Nephron (organoid): ENCODE results near the gene PSORS1C2.

Experiments used
- H3K27ac Mint-ChIP-seq, 3 experiments: 2 replicates each; pipeline ENCODE4 v1.8.0; 2020; ENCODE audit warnings: mixed read lengths in 3 of 3, mild to moderate bottlenecking in 2 of 3, moderate library complexity in 1 of 3
- H3K27me3 Mint-ChIP-seq: 2 replicates; pipeline ENCODE4 v1.8.0; 2021; ENCODE audit warnings: low read depth, mild to moderate bottlenecking, moderate library complexity, mixed read lengths
- H3K36me3 Mint-ChIP-seq: 2 replicates; pipeline ENCODE4 v1.8.0; 2020; ENCODE audit warnings: low read depth, mixed read lengths
- H3K4me1 Mint-ChIP-seq: 2 replicates; pipeline ENCODE4 v1.8.0; 2020; ENCODE audit warnings: mixed read lengths
- H3K4me3 Mint-ChIP-seq, 3 experiments: 2 replicates each; pipeline ENCODE4 v1.8.0; 2020; ENCODE audit warnings: mild to moderate bottlenecking in 3 of 3, mixed read lengths in 3 of 3, moderate library complexity in 2 of 3
- H3K9me3 Mint-ChIP-seq: 2 replicates; pipeline ENCODE4 v1.8.0; 2020; ENCODE audit warnings: mixed read lengths
- TF ChIP-seq, protein P1 (sequence below), 3 experiments: fragments of 200-600 bp; sonication (generic); IDR thresholded peaks; one replicate each; pipeline ENCODE4 v1.5.0; 2021; ENCODE audit warnings: antibody characterized with exemption in 3 of 3; ENCODE audit not compliant: unreplicated experiment in 3 of 3

The PSORS1C2 gene

DNA sequence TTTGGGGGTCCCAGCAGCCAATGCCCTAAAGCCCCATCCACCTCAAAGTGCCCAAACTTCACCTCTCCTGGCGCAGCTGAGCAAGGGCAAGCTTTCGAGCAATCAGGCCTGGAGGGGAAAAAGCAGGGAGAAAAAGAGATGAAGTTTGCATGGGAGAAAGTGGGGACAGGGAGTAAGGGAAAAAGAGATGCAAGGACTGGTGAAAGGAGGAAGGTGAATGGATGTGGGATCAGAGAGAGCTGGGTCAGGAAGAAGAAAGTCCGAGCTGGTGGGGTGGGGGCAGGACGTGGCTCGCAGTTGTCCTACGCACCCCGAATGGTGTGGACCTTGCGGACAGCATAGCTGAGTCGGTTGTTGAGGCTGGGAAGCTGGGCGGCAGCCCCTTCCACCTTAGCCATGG, 6.5 kb upstream of the PSORS1C2 start:
- H3K4me3 Mint-ChIP-seq, result no peak overlapping the region
- no peaks in the 10 kb centered on the region for H3K27me3 Mint-ChIP-seq
- no peak overlapping the region for H3K27ac Mint-ChIP-seq
- H3K4me1 Mint-ChIP-seq, result peaks cover 21% of the 10 kb centered on the region
- no peaks in the 10 kb centered on the region for H3K9me3 Mint-ChIP-seq
- H3K36me3 Mint-ChIP-seq, result peaks cover 16% of the 10 kb centered on the region
- TF ChIP-seq, protein P1, sequence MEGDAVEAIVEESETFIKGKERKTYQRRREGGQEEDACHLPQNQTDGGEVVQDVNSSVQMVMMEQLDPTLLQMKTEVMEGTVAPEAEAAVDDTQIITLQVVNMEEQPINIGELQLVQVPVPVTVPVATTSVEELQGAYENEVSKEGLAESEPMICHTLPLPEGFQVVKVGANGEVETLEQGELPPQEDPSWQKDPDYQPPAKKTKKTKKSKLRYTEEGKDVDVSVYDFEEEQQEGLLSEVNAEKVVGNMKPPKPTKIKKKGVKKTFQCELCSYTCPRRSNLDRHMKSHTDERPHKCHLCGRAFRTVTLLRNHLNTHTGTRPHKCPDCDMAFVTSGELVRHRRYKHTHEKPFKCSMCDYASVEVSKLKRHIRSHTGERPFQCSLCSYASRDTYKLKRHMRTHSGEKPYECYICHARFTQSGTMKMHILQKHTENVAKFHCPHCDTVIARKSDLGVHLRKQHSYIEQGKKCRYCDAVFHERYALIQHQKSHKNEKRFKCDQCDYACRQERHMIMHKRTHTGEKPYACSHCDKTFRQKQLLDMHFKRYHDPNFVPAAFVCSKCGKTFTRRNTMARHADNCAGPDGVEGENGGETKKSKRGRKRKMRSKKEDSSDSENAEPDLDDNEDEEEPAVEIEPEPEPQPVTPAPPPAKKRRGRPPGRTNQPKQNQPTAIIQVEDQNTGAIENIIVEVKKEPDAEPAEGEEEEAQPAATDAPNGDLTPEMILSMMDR (IDR thresholded peaks at IDR 0.05; ENCODE audit: unreplicated experiment in 3 of 3), result no peak

DNA sequence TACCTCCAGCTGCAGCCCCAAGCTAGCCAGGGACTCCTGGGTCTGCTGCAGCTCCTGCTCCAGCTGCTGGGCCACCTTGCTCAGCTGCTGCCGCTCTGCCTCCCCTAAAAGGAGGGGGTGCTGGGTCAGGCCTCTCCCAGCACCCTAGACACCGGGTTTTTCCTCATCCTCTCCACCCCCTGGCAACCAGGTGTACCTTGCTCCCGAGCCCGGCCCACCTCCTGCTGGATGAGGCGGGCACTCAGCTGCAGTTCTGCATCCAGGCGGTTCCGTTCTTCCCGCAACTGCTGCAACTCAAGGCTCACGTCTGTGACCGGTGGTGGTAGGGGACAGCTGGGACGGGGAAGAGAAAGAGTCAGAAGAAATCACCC, 6.1 kb upstream of the PSORS1C2 start:
- TF ChIP-seq, protein P1 (IDR thresholded peaks at IDR 0.05; ENCODE audit: unreplicated experiment in 3 of 3), result no peak
- no peaks in the 10 kb centered on the region for H3K9me3 Mint-ChIP-seq
- H3K4me1 Mint-ChIP-seq, result peaks cover 22% of the 10 kb centered on the region
- peaks cover 3% of the 10 kb centered on the region for H3K27me3 Mint-ChIP-seq
- H3K27ac Mint-ChIP-seq, result no peak overlapping the region
- H3K36me3 Mint-ChIP-seq, result peaks cover 14% of the 10 kb centered on the region
- no peak overlapping the region for H3K4me3 Mint-ChIP-seq

DNA sequence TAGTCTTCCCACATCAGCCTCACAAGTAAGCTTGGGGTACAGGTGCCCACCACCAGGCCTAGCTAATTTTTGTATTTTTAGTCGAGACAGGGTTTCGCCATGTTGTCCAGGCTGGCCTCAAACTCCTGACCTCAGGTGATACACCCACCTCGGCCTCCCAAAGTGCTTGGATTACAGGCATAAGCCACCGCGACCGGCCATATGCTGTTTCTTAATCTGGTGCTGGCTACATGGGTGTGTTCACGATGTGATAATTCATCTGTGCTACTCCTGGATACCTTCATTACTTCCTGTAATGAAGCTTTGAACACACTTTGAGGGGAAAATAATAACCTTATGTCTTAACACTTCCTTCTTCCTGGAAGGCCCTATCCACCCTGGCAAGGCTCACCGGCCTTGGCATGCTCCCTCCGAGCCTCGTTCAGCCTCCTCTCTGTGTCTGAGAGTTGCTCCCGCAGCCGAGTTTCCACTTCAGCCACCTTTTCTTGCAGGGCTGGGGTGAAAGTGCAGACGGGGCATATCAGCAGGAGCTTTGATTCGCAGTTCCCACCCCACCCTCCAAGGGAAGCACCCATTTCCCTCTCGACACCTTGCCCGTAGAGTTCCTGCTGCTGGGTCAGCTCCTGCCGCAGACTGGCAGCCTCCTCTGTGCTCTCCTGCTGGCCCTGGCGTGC, 5.6 kb upstream of the PSORS1C2 start:
- H3K4me3 Mint-ChIP-seq, result no peak overlapping the region
- H3K27me3 Mint-ChIP-seq, result peaks cover 8% of the 10 kb centered on the region
- H3K27ac Mint-ChIP-seq, result no peak overlapping the region
- H3K4me1 Mint-ChIP-seq, result peaks cover 28% of the 10 kb centered on the region
- TF ChIP-seq, protein P1 (IDR thresholded peaks at IDR 0.05; ENCODE audit: unreplicated experiment in 3 of 3), result no peak
- no peaks in the 10 kb centered on the region for H3K9me3 Mint-ChIP-seq
- H3K36me3 Mint-ChIP-seq, result peaks cover 11% of the 10 kb centered on the region

GRCh38 chr6:31143148-31143547, 4.3 kb upstream of the PSORS1C2 start:
- Mint-ChIP-seq H3K36me3 (peaks cover 11% of the 10 kb centered on the region), H3K27ac (peak overlapping the region in 1 of 3 experiments; percentile 37), H3K27me3 (peaks cover 8% of the 10 kb centered on the region), H3K4me1 (peaks cover 28% of the 10 kb centered on the region), H3K9me3 (no peaks in the 10 kb centered on the region), H3K4me3 (no peak overlapping the region)
- TF ChIP-seq, protein P1 (IDR thresholded peaks at IDR 0.05; ENCODE audit: unreplicated experiment in 3 of 3), result no peak

- no peak overlapping the region for H3K27ac Mint-ChIP-seq
- TF ChIP-seq, protein P1 (IDR thresholded peaks at IDR 0.05; ENCODE audit: unreplicated experiment in 3 of 3), result no peak
- H3K36me3 Mint-ChIP-seq, result peaks cover 11% of the 10 kb centered on the region
- no peak overlapping the region for H3K4me3 Mint-ChIP-seq
- no peaks in the 10 kb centered on the region for H3K9me3 Mint-ChIP-seq
- peaks cover 8% of the 10 kb centered on the region for H3K27me3 Mint-ChIP-seq
- peaks cover 33% of the 10 kb centered on the region for H3K4me1 Mint-ChIP-seq
Measured at GRCh38 chr6:31142361-31142761, 3.5 kb upstream of the PSORS1C2 start.

DNA sequence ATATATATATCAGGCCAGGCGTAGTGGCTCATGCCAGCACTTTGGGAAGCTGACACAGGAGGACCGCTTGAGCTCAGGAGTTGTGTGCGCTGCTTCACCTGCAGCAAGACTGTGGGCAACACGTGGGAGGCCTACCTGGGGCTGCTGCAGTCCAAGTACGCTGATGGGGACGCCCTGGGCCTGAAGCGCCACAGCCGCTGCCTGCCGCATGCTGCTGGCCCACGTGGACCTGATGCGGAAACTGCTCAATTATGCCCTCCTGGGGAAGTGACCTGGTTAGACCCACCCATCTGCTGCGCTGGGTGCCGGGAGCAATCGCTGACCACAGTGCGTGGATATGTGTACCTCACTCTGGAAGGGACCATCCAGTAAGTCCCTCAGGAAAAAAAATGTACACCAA, 1.8 kb upstream of the PSORS1C2 start:
- Mint-ChIP-seq H3K4me3 (no peak overlapping the region), H3K27ac (no peak overlapping the region), H3K9me3 (no peaks in the 10 kb centered on the region), H3K36me3 (peaks cover 8% of the 10 kb centered on the region), H3K27me3 (peaks cover 8% of the 10 kb centered on the region), H3K4me1 (peaks cover 34% of the 10 kb centered on the region)
- TF ChIP-seq, protein P1 (IDR thresholded peaks at IDR 0.05; ENCODE audit: unreplicated experiment in 3 of 3), result no peak
